CD4-positive, alpha-beta T cell treated with Interferon gamma for 1 hour (primary cell): ENCODE results near the gene UBE3A.
"Not testable (repeated sequence)": the region's sequence is repeated elsewhere in the genome, so short reads cannot be mapped to it uniquely, and the experiment has no call there.

Experiments
- DNase-seq: peaks from one replicate; pipeline ENCODE4 v3.0.0-alpha.2; 2020

Gene UBE3A

DNA sequence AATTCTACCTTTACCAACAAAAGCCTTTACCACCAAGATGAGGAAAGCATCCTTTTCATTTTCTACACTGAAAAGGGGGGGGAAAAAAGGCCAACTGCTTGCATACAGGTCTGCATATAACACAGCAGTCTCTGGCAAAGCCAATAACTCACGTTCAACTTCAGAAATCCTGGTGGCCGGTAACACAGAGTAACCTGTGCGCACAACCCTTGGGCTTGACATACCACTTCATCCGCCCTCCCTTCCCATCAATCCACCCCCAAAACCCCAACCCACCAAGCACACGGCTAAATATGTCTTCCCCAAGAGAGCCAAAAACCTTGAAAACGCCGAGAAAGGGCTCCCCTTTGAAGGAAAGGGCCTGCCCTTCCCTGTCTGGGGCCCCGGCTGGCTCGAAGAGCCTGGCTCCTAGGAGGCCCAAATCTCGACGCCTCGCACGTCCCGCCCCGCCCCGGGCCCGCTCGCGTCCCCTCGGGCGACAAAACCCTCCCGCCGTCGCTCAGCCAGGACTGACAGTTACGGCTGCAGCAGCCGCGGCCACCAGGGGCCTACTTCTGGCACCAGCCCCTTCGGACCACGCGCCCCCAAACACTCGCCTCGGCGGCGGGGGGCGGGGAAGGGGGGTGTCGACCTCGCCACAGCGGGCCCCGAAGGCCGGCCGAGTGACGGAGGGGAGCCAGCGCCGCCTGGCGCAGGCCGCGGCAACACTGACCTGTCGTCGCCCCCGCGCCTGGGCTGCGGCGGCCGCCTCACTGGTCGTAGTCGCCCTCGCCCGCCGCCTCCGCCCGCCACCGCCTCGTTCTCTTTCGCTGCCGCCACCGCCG lies 835 bp downstream of the UBE3A start:
- DNase-seq = peak; percentile 62

DNA sequence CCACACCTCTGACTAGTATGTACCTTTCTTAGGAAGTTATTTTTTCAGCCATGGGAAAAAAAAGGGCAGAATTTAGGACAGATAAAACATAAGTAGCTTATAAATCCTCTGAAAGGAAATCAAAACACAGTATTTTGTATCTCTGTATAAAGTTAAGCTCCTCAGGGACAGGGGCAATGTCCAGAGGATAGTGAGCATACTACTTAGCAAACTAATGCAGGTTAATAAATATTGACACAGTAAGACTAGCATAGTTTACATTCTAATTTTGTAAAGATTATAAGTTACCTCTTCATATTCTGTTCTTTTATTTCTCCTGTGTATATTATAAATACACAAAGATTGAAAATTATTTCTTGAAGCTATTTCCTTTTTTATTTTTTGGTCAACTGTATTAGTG lies 2.1 kb downstream of the UBE3A start:
- DNase-seq = no peak

GRCh38 chr15:25435474-25436243 lies 3.2 kb downstream of the UBE3A start:
- no peak for DNase-seq

DNA sequence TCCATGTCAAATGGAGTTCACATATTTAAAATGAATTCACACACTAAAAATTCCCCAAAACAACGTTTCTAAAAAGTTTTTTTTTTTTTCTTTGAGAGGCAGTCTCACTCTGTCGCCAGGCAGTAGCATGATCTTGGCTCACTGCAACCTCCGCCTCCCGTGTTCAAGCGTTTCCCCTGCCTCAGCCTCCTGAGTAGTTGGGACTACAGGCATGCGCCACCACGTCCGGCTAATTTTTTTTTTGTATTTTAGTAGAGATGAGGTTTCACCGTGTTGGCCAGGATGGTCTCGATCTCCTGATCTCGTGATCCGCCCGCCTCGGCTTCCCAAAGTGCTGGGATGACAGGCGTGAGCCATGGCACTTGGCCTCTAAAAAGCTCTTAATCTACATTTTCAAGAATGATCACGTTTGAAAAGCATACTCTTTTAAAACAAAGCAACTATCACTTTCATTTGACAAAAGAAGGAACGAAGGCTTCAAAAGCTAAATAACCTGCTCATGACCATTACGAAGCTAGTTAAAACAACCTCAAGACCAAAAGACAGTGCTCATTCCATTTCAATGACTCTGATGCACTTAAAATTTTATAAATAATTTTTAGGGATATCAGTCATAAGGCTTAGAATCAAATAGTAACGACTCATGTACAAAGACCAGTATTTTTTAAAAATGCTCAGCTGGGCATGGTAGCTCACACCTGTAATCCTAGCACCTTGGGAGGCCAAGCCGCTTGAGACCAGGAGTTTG lies 5.5 kb downstream of the UBE3A start:
- no peak for DNase-seq

DNA sequence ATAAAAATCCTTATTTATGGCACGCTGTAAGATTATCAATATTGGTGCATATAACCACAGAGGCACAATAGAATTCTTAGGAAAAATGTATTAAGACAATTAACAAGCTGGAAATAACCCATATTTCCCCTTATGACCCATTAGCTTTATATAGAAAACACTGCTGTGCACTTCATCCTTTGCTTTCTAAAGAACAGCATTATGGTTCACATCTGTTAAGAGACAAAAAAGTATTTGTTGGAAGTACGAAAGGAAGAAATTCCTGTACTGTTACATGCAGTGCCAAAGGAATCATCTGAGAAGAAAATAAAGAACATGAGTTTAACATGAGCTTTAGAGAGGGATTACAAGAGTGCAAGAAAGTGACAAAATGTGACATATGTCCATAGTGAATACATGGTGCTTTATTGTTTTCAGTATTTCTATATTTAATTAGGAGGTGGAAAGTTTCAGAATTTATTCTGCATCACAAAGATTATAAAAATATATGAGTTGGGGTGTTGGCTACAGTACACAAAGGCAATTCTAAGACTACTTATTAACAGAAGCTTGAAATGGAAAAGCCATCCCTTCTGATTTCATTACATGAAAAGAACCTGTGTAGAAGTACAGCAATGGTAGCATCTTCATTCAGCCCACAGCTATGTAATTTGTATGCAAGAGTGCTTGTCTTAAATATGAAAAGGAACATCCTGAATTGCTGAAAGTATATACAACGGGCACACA lies 6.8 kb downstream of the UBE3A start:
- DNase-seq = no peak

DNA sequence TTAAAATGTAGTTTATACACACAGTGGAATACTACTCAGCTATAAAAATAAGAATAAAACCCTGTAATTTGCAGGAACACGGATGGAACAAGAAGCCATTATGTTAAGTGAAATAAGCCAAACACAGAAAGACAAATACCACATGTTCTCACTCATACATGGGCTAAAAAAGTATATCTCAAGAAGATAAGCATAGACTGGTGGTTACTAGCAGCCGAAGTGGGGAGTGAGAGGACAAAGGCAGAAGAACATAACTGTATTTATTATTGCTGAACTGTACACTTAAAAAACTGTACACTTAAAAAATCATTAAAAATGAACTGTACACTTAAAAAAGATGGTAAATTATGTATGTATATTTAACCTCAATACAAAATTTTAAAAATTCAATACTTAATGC lies 11.0 kb downstream of the UBE3A start:
- no peak for DNase-seq

GRCh38 chr15:25426896-25427610 lies 11.8 kb downstream of the UBE3A start:
- no peak for DNase-seq

GRCh38 chr15:25424073-25424472 lies 14.8 kb downstream of the UBE3A start:
- DNase-seq = no peak

DNA sequence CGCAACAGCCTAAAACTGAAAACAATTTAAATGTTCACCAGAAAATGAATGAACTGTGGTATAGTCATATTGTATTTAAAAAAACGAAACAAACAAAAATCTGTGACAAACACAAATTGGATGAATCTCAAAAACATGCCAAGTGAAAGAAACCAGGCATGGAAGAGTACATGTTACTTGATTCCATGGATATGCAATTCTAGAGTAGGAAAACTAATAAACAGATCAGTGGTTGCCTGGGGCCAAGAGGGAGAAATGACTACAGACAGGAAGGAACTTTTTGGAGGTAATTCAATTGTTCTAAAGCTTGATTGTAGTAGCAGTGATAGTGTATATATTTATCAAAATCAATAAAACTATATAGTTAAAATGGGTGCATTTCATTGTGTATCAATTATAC lies 16.8 kb downstream of the UBE3A start:
- DNase-seq = no peak

GRCh38 chr15:25418202-25418601 lies 20.6 kb downstream of the UBE3A start:
- DNase-seq = no peak

DNA sequence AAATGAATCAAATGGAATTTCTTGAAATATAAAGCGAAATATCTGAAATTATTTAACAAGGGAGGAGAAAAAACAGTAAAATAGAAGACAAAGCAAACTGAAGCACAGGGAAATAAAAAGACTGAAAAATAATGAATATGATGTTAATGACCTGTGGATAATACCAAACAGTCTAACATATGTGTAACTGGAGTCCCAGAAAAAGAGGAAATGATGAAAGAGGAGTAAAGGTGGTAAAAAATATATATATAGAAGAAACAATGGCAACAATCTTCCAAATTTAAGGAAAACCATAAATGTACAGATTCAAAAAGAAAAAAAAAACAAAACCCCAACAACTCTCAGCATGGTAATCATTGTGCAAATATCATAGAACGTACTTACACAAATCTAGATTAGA lies 21.2 kb downstream of the UBE3A start:
- DNase-seq = no peak

GRCh38 chr15:25416693-25417092 lies 22.1 kb downstream of the UBE3A start:
- no peak for DNase-seq

GRCh38 chr15:25415707-25416106 lies 23.1 kb downstream of the UBE3A start:
- no peak for DNase-seq

DNA sequence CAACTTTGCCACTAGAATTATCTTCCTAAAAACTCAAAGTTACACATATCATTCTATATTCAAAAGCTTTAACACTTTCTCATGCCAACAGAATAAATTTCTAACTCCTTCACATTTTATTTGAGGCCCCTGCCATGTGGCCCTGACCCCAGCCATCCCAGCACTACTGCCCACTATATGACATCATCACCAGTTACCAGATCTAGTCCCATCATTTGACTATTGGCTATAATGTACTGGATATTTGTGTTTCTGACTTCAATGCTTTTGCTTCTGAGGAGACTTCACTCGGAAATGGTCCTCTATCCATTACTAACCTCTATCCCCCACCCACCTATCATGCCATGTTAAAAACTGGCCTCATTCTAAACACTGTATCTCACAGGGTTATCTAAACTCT lies 23.6 kb downstream of the UBE3A start:
- DNase-seq = no peak

- DNase-seq = no peak
These were observed 28.2 kb downstream of the UBE3A start for GRCh38 chr15:25410649-25411048.

- not testable (repeated sequence) for DNase-seq
These were observed 29.1 kb downstream of the UBE3A start for GRCh38 chr15:25409731-25410130.

GRCh38 chr15:25408929-25409328 lies 29.9 kb downstream of the UBE3A start:
- DNase-seq = no peak

- DNase-seq = no peak
These were observed 30.4 kb downstream of the UBE3A start for GRCh38 chr15:25408428-25408827.

DNA sequence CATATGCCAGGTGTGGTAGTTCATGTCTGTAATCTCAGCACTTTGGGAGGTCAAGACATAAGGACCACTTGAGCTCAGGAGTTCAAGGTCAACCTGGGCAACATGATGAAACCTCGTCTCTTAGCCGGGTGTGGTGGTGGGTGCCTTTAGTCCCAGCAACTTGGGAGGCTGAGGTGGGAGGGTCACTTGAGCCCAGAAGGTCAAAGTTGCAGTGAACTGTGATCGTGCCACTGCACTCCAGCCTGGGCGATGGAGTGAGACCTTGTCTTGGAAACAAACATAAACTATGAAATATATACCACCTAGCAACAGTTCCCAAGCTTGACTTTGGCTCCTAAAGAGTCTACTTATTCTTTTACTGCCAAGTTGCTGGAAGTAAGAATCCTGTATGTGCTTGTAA lies 30.9 kb downstream of the UBE3A start:
- no peak for DNase-seq

DNA sequence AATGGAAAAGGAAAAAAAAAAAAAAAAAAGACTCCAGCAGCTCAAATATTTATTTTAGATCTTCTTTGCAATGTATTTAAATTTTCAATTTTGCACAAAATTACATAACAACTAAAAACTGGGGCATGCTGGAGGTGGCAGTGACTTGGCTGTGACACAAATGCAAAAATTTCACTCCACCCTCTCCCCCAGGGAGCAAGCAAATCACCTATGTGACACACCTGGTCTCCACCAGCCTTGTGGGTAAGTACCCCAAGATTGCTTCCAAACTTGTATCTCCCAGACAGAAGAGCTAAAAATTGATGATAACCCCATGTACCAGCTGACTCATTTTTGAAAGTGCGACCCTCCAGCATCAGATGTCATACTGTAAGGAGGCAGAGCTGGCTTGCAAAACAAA lies 32.0 kb downstream of the UBE3A start:
- no peak for DNase-seq

DNA sequence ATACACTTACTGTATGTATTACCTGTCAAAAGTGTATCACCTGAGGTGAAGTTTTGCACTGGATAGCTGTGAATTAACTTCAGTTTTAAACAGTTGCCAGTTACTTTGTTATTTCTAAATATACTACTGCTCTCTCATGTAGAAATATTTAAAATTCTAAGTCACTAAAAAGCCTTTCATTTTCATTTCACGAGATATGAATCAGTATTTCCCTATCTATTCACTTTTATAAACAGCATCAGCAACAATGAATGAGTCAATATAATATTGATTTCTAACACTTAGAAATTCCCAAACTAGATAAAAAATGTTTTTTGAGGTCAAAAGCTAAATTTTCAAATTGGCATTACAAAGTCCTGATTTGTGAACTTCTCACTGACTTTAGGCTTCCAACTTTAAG lies 32.6 kb downstream of the UBE3A start:
- DNase-seq = no peak

GRCh38 chr15:25403771-25404170 lies 35.1 kb downstream of the UBE3A start:
- DNase-seq = no peak
